Left lobe of liver (tissue), 2 donors: ENCODE data around the gene GFM1. TPM values are rescaled to one million over a fixed set of nuclear protein-coding genes. Genes with fewer than 3 reads are reported as not detected.

Experiments used
- ATAC-seq: fragments of 200-7000 bp; cut with Tn5 transposase; one replicate; pipeline ENCODE4 v1.9.1; 2020; ENCODE audit warnings: mild to moderate bottlenecking, moderate library complexity
- DNase-seq: peaks from one replicate; pipeline ENCODE4 v3.0.0-alpha.2; 2020; ENCODE audit warnings: low spot score
- total RNA-seq: library from RNA; stranded (reverse); gene quantifications from one replicate; pipeline ENCODE4 v1.2.1, GENCODE V29; 2021
- donor health status: DM: no; HTN: no; CAD: no; lungs with moderate emphysema.
- donor health status: DM: no; HTN: yes; CAD: no.

GFM1 gene
- total RNA-seq, result 42.9 TPM

- ATAC-seq (peak; percentile 98), DNase-seq (peak; percentile 94)
Measured at GRCh38 chr3:158644345-158644908, at the start of gene GFM1. TSS of gene GFM1 (plus strand) at chr3:158644527. CDS start at chr3:158644635, 108 bp downstream.

DNA sequence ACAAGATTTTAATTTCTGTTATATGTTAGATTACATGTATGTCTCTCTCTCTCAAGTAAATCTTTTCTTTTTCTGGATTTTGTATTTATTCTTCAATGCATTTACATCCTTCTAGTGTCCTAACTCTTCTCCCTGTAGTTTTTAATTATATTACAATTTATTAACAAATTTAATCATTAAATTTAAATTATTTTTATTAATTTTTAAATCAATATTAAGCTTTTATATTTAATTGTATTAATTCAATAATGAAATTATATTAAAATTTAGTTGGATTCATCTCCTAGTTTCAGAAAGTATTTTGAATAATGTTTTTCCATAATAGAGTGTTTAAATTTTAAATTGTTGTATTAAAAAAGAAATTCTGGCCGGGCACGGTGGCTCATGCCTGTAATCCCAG lies 43.5 kb upstream of the GFM1 start:
- DNase-seq (no peak), ATAC-seq (no peak)

DNA sequence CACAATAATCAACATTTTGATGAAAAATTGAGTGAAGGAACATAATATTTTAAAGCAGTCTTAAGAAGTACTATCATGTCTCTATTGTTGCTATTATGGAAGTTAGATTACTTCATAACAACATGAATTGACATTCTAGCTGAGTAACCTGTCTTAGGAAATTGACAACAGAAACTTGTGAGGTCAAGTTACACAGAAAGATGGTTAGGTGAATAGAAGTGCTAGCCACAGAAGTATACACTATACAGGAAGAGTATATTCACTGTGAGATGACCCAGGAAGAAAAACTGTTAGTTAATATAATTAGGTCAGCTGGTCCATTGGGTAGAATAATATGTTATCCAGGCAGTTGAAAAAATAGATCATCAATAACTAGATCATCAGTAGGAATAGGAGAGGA lies 42.1 kb upstream of the GFM1 start:
- ATAC-seq, result no peak
- no peak for DNase-seq

- ATAC-seq (no peak), DNase-seq (no peak)
Measured at GRCh38 chr3:158617982-158618875, 26.1 kb upstream of the GFM1 start.

- no peak for ATAC-seq
- DNase-seq, result no peak
Measured at GRCh38 chr3:158625881-158626280, 18.4 kb upstream of the GFM1 start.

GRCh38 chr3:158631981-158632380 lies 12.3 kb upstream of the GFM1 start:
- no peak for ATAC-seq

DNA sequence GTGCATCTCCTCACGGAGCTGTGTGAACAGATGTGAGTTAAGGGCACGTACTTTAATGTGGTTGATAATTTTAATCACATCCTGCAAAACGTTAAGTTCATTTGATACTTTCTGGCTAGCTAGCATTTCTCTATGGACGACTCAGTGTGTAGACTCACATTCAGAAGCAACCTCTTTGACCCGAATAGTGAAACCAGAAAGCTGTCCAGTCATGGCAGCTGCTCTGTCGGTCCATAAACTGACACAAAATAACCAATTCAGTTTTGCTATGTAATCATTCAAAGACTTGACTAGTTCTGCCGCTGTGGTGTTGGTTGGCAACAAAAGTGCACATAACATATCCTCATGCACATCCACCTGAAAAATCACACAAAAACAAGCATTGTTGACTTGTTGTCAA lies 3.7 kb upstream of the GFM1 start:
- no peak for DNase-seq
- no peak for ATAC-seq

More at GRCh38 chr3:158631981-158632380, 12.3 kb upstream of the GFM1 start:
- no peak for DNase-seq

- ATAC-seq, result no peak
- no peak for DNase-seq
Measured at GRCh38 chr3:158642005-158642404, 2.3 kb upstream of the GFM1 start.

GRCh38 chr3:158642474-158643210 lies 1.7 kb upstream of the GFM1 start:
- no peak for ATAC-seq

DNA sequence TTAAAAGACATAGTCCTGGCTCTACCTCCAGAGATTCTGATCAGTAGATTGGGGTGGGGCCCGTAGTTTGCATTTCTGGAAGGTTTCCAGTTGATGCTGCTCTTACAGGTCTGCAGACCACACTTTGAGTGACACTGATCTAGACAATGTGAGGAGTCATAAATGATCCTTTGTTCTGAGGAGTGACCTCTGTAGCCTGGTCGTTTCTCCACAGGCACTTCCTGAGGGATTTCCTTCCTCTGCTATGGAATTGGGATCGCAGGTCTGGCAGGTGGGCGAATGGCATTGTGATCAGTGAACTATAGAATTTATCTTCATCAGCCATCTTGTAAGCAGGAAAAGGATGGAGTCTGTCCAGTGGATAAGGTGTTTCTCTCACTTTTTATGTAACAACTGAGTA lies 5.5 kb downstream of the GFM1 start:
- no peak for ATAC-seq

More at GRCh38 chr3:158642474-158643210, 1.7 kb upstream of the GFM1 start:
- DNase-seq, result no peak

GRCh38 chr3:158651192-158651591 lies 6.9 kb downstream of the GFM1 start:
- no peak for ATAC-seq

More for the DNA sequence above, 5.5 kb downstream of the GFM1 start:
- no peak for DNase-seq

DNA sequence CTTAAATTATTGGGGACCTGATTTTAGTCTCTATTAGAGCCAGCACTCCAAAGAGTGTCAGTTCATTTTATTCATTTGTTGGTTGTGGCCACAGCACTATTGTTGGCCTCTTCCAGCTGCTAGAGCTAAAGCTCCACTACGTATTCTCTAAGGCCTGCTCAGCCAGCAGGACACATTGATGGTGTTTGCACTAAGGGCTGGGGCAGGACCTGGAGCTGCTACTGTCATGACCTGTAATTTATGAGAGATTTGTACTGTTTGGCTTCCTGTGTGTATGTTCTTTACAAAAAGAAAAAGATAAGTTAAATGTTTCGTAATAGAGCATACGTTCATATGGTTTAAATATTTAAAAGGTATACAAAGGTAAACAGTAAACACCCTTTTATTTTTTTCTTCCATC lies 8.1 kb downstream of the GFM1 start:
- ATAC-seq (no peak), DNase-seq (no peak)

More at GRCh38 chr3:158651192-158651591, 6.9 kb downstream of the GFM1 start:
- DNase-seq, result no peak

DNA sequence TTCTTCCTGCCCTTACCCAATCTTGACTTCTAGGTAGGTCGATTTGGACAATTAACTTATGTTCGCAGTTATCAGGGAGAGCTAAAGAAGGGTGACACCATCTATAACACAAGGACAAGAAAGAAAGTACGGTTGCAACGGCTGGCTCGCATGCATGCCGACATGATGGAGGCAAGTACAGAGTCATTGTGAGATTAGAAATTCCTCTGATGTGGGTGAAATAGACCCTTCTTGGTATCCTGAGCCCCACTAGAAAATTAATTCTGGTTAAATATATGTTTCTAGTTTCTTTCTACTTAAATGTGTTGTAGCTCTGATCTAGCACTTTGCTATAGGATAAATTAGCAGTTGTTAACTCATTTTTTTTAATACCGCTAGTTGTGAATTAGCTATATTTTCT lies 14.6 kb downstream of the GFM1 start:
- DNase-seq (no peak), ATAC-seq (no peak)

GRCh38 chr3:158659454-158660237 lies 15.3 kb downstream of the GFM1 start:
- DNase-seq, result no peak
- ATAC-seq, result peak; percentile 92

GRCh38 chr3:158660711-158661110 lies 16.4 kb downstream of the GFM1 start:
- ATAC-seq, result no peak

GRCh38 chr3:158663246-158663645 lies 18.9 kb downstream of the GFM1 start:
- DNase-seq (no peak), ATAC-seq (no peak)

More at GRCh38 chr3:158660711-158661110, 16.4 kb downstream of the GFM1 start:
- DNase-seq, result no peak

DNA sequence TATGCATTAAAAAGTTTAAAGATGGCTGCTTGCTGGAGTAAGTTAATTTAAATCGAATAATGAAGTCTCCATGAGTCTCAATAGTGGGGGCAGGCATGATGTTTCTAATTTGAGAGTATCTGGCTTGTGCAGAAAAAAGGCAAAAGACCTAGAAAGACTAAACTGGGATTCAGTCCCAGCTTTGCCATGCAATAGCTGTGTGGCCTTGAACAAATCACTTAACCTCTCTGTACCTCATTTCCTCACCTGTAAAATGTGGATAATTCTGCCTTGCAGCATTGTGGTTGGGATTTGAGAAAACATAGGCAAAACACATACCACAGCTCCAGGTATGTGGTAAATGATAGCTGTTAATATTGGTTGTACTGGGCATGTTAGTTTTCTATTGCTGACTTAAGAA lies 19.5 kb downstream of the GFM1 start:
- DNase-seq (no peak), ATAC-seq (no peak)

DNA sequence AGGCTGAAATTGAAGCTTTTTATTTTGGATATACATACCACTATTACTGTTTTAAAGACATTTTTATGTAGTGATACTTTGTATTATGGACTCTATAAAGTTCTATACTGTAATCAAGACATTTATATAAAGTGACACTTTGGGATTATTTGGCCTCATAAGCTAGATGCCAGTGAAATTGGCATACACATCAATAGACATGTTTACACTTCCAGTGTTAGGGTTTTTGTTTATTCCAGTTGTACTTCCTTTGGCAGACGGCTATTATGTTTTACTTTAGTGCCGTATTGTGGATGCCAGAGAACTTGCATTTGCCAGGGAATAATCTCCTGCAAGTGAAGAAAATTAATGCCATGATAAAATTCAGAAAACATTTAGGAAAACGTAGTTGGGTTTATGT lies 22.1 kb downstream of the GFM1 start:
- DNase-seq, result no peak
- no peak for ATAC-seq

GRCh38 chr3:158668506-158668905 lies 24.2 kb downstream of the GFM1 start:
- ATAC-seq (no peak), DNase-seq (no peak)

DNA sequence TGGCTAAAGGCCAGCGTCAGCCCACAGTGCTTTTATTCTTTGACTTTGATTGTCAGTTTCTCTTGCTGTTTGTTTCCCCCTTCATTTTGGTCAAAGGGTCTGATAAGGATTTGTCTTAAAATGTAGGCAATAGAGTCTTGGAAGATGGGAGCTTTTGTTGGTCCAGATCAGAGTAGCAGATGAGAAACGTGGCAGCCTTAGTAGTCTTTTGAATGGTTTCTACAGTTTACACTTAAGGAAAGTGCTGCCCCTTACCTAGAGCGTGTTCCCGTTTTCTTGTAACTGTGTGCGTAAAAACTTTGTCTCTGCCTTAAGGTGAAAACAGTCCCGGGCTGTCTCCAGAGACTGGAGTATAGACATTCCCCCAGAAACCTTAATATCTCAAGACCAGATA lies 27.5 kb downstream of the GFM1 start:
- DNase-seq (no peak), ATAC-seq (no peak)
